Calu3 (cell line): Measurements from ENCODE around the gene EXD3. TPM values are rescaled to one million over a fixed set of nuclear protein-coding genes. Genes with fewer than 3 reads are reported as not detected.

ENCODE experiments used
- BruUV-seq: library from RNA; stranded (reverse); fragments of 400-500 nt; replicated peaks from 2 replicates; lab custom pipeline; 2021; lab: Mats Ljungman, UMichigan
- CTCF ChIA-PET: fragments of 300-600 bp; sonication (Branson Sonifier 250); formaldehyde crosslinking; loops from one replicate; lab custom pipeline; 2022; ENCODE audit warnings: antibody characterized with exemption; lab: Charles Lee
- DNase-seq: peaks from one replicate; pipeline ENCODE4 v3.0.0; 2022
- H3K27ac Mint-ChIP-seq: one replicate; pipeline ENCODE4 v1.8.0; 2022; ENCODE audit warnings: mixed read lengths; ENCODE audit not compliant: unreplicated experiment
- H3K27me3 Mint-ChIP-seq: one replicate; pipeline ENCODE4 v1.8.0; 2022; ENCODE audit warnings: mixed read lengths; ENCODE audit not compliant: unreplicated experiment
- H3K36me3 Mint-ChIP-seq: one replicate; pipeline ENCODE4 v1.8.0; 2022; ENCODE audit warnings: mild to moderate bottlenecking, moderate library complexity, mixed read lengths; ENCODE audit not compliant: insufficient read depth, unreplicated experiment
- H3K4me1 Mint-ChIP-seq: one replicate; pipeline ENCODE4 v1.8.0; 2022; ENCODE audit warnings: mild to moderate bottlenecking, low read depth, mixed read lengths; ENCODE audit not compliant: unreplicated experiment
- H3K4me3 Mint-ChIP-seq: one replicate; pipeline ENCODE4 v1.8.0; 2022; ENCODE audit warnings: mild to moderate bottlenecking, low read depth, moderate library complexity, mixed read lengths; ENCODE audit not compliant: unreplicated experiment
- H3K9me3 Mint-ChIP-seq: one replicate; pipeline ENCODE4 v1.8.0; 2022; ENCODE audit warnings: low read depth, mixed read lengths; ENCODE audit not compliant: unreplicated experiment
- CTCF ChIP-seq: fragments of 200-600 bp; IDR thresholded peaks from one replicate; pipeline ENCODE4 v1.8.0; 2022; ENCODE audit warnings: antibody characterized with exemption; ENCODE audit not compliant: unreplicated experiment
- intact Hi-C: fragments of 100-400 bp; cut with micrococcal nuclease; formaldehyde crosslinking; loops from one replicate; pipeline ENCODE4 v1.10.0; 2022; ENCODE audit not compliant: unreplicated experiment
- total RNA-seq: library from RNA; stranded (reverse); gene quantifications from 2 replicates; pipeline ENCODE4 v1.2.3, GENCODE V29; 2022

The EXD3 gene
- total RNA-seq, 1 experiment from 2014 or later: 13.2 TPM

GRCh38 chr9:137302449-137303150 is 120.4 kb downstream of the EXD3 start:
- H3K4me3 Mint-ChIP-seq: peak overlapping the region; percentile 81
- BruUV-seq: no TSS peak
- DNase-seq: no peak
- H3K27me3 Mint-ChIP-seq: no peaks in the 10 kb centered on the region
- no peak overlapping the region for H3K27ac Mint-ChIP-seq
- peak; percentile 76 for TF ChIP-seq CTCF
- peaks cover 45% of the 10 kb centered on the region for H3K36me3 Mint-ChIP-seq
- H3K4me1 Mint-ChIP-seq: no peaks in the 10 kb centered on the region
- H3K9me3 Mint-ChIP-seq: no peaks in the 10 kb centered on the region
- CTCF ChIA-PET: interaction anchor here (1.0 to 1.2 kb wide), 2 partner anchors 16 to 26 kb away, joined by 3 to 4 read pairs; partner anchors contain the start of gene TOR4A
- intact Hi-C loops: no loop called here

GRCh38 chr9:137302118-137302448 is 120.9 kb downstream of the EXD3 start, which contains the start of gene NRARP:
Gene NRARP (minus strand): TSS chr9:137302271. CDS start chr9:137301928, 343 bp downstream.
- TF ChIP-seq CTCF: no peak
- intact Hi-C loops: no loop called here
- H3K36me3 Mint-ChIP-seq: peaks cover 45% of the 10 kb centered on the region
- no TSS peak for BruUV-seq
- CTCF ChIA-PET: interaction anchor here (0.6 to 1.2 kb wide), 5 partner anchors 15 to 250 kb away, joined by 3 to 7 read pairs (median 3); partner anchors contain the start of genes ENTPD8, MRPL41 and TOR4A
- no peaks in the 10 kb centered on the region for H3K27me3 Mint-ChIP-seq
- H3K4me3 Mint-ChIP-seq: peak within 1 kb of the TSS; percentile 81
- peaks cover 4% of the 10 kb centered on the region for H3K4me1 Mint-ChIP-seq
- no peaks in the 10 kb centered on the region for H3K9me3 Mint-ChIP-seq
- DNase-seq: peak; percentile 90
- no peak within 1 kb of the TSS for H3K27ac Mint-ChIP-seq

GRCh38 chr9:137301081-137301947 is 121.6 kb downstream of the EXD3 start:
- Mint-ChIP-seq H3K36me3 (peaks cover 52% of the 10 kb centered on the region), H3K27ac (peak overlapping the region; percentile 71), H3K4me3 (peak overlapping the region; percentile 81), H3K4me1 (peaks cover 11% of the 10 kb centered on the region), H3K27me3 (no peaks in the 10 kb centered on the region), H3K9me3 (no peaks in the 10 kb centered on the region)
- no peak for TF ChIP-seq CTCF
- CTCF ChIA-PET: interaction anchor here (0.6 to 1.2 kb wide), 5 partner anchors 14 to 250 kb away, joined by 3 to 7 read pairs (median 3); partner anchors contain the start of genes ENTPD8 and MRPL41
- DNase-seq: peak; percentile 56
- BruUV-seq: no TSS peak
- intact Hi-C loops: no loop called here

GRCh38 chr9:137300567-137301080 is 122.3 kb downstream of the EXD3 start:
- CTCF ChIA-PET: no interaction called here
- Mint-ChIP-seq H3K4me1 (peaks cover 13% of the 10 kb centered on the region), H3K4me3 (peak overlapping the region; percentile 81), H3K36me3 (peaks cover 56% of the 10 kb centered on the region), H3K9me3 (no peaks in the 10 kb centered on the region), H3K27me3 (no peaks in the 10 kb centered on the region), H3K27ac (peak overlapping the region; percentile 71)
- BruUV-seq: no TSS peak
- no peak for TF ChIP-seq CTCF
- intact Hi-C loops: no loop called here
- DNase-seq: no peak
